DOHH2 (cell line): ENCODE results near the gene NAALADL2.

ENCODE experiments used
- CTCF ChIP-seq: fragments of 200-600 bp; sonication (generic); IDR thresholded peaks from one replicate; pipeline ENCODE4 v1.5.1; 2014; ENCODE audit warnings: antibody characterized with exemption, mild to moderate bottlenecking, low read depth, low read length; ENCODE audit not compliant: poor library complexity, severe bottlenecking
- EZH2phosphoT487 ChIP-seq: fragments of 200-600 bp; sonication (generic); IDR thresholded peaks from 2 replicates; pipeline ENCODE4 v1.6.1; 2017; ENCODE audit warnings: borderline replicate concordance, mild to moderate bottlenecking, antibody characterized with exemption, low read length, moderate library complexity, mixed read lengths

GRCh38 chr3:175102161-175102560 is 243.0 kb downstream of the NAALADL2 start:
- TF ChIP-seq CTCF (no peak), EZH2phosphoT487 (no peak)
